ENCODE results near the gene PTPN1. TPM values are rescaled to one million over a fixed set of nuclear protein-coding genes. Genes with fewer than 3 reads are reported as not detected.

Gene PTPN1
- total RNA-seq, 1 experiment from 2014 or later, result 63.0 TPM

GRCh38 chr20:50585678-50586077 is 75.5 kb downstream of the PTPN1 start:
- no TSS peak for BruUV-seq (replicated peaks)
- Mint-ChIP-seq H3K4me3 (ENCODE audit: unreplicated experiment) (no peak overlapping the region), H3K9me3 (ENCODE audit: unreplicated experiment) (no peaks in the 10 kb centered on the region), H3K27ac (ENCODE audit: low read depth, unreplicated experiment) (no peak overlapping the region), H3K4me1 (ENCODE audit: insufficient read depth, unreplicated experiment) (peaks cover 16% of the 10 kb centered on the region), H3K36me3 (ENCODE audit: insufficient read depth, unreplicated experiment) (peaks cover 89% of the 10 kb centered on the region), H3K27me3 (ENCODE audit: insufficient read depth, unreplicated experiment) (no peaks in the 10 kb centered on the region)
- DNase-seq (ENCODE audit: unreplicated experiment), result no peak
- CTCF ChIA-PET, result interaction anchor here (0.8 to 2.2 kb wide), 5 partner anchors 8 to 121 kb away, joined by 3 to 13 read pairs (median 4); no protein-coding TSS in a partner anchor
- no peak for TF ChIP-seq CTCF (IDR thresholded peaks at IDR 0.05; ENCODE audit: unreplicated experiment)
- POLR2A ChIA-PET, result interaction anchor here (0.7 to 1.8 kb wide), 5 partner anchors 9 to 96 kb away, joined by 3 to 8 read pairs (median 3); no protein-coding TSS in a partner anchor
- intact Hi-C loops (cut with micrococcal nuclease), result loop anchor here (2.0 kb wide), 1 partner anchor 159 kb away; no protein-coding TSS in a partner anchor

GRCh38 chr20:50586531-50587232 is 76.5 kb downstream of the PTPN1 start:
- DNase-seq (ENCODE audit: unreplicated experiment), result no peak
- BruUV-seq (replicated peaks), result no TSS peak
- Mint-ChIP-seq H3K4me3 (ENCODE audit: unreplicated experiment) (peak overlapping the region; percentile 29), H3K36me3 (ENCODE audit: insufficient read depth, unreplicated experiment) (peaks cover 81% of the 10 kb centered on the region), H3K27me3 (ENCODE audit: insufficient read depth, unreplicated experiment) (no peaks in the 10 kb centered on the region), H3K9me3 (ENCODE audit: unreplicated experiment) (no peaks in the 10 kb centered on the region), H3K27ac (ENCODE audit: low read depth, unreplicated experiment) (peak overlapping the region; percentile 83), H3K4me1 (ENCODE audit: insufficient read depth, unreplicated experiment) (peaks cover 16% of the 10 kb centered on the region)
- TF ChIP-seq CTCF (IDR thresholded peaks at IDR 0.05; ENCODE audit: unreplicated experiment), result no peak
- CTCF ChIA-PET, result interaction anchor here (0.6 to 3.4 kb wide), 26 partner anchors 8 to 417 kb away, joined by 3 to 27 read pairs (median 4); no protein-coding TSS in a partner anchor
- POLR2A ChIA-PET, result interaction anchor here (0.6 to 3.1 kb wide), 33 partner anchors 9 to 870 kb away, joined by 3 to 52 read pairs (median 6); partner anchors contain the start of genes CEBPB and PTPN1
- intact Hi-C loops (cut with micrococcal nuclease), result loop anchor here (2.0 kb wide), 1 partner anchor 158 kb away; no protein-coding TSS in a partner anchor

- Mint-ChIP-seq H3K4me3 (ENCODE audit: unreplicated experiment) (peak overlapping the region; percentile 29), H3K27ac (ENCODE audit: low read depth, unreplicated experiment) (peak overlapping the region; percentile 83), H3K27me3 (ENCODE audit: insufficient read depth, unreplicated experiment) (no peaks in the 10 kb centered on the region), H3K4me1 (ENCODE audit: insufficient read depth, unreplicated experiment) (peaks cover 16% of the 10 kb centered on the region), H3K9me3 (ENCODE audit: unreplicated experiment) (no peaks in the 10 kb centered on the region), H3K36me3 (ENCODE audit: insufficient read depth, unreplicated experiment) (peaks cover 74% of the 10 kb centered on the region)
- no TSS peak for BruUV-seq (replicated peaks)
- intact Hi-C loops (cut with micrococcal nuclease), result loop anchor here (2.0 kb wide), 1 partner anchor 157 kb away; no protein-coding TSS in a partner anchor
- DNase-seq (ENCODE audit: unreplicated experiment), result peak; percentile 94
- ChIA-PET POLR2A (interaction anchor here (0.6 to 3.1 kb wide), 42 partner anchors 8 to 869 kb away, joined by 3 to 52 read pairs (median 5); partner anchors contain the start of genes CEBPB, PARD6B, PEDS1 and PTPN1), CTCF (interaction anchor here (0.6 to 3.4 kb wide), 32 partner anchors 9 to 418 kb away, joined by 3 to 27 read pairs (median 4); no protein-coding TSS in a partner anchor)
- TF ChIP-seq CTCF (IDR thresholded peaks at IDR 0.05; ENCODE audit: unreplicated experiment), result no peak
Measured at GRCh38 chr20:50587291-50587961, 77.2 kb downstream of the PTPN1 start.

Measured in MCF 10A (cell line).